WTC11 (cell line): Measurements from ENCODE around the gene STX12.

Source experiments
- ATF6 ChIP-seq: sonication (generic); formaldehyde crosslinking; IDR thresholded peaks from 2 replicates; pipeline ENCODE4 v1.8.1; 2023; ENCODE audit warnings: mild to moderate bottlenecking, missing genetic modification reagents
- CREB1 ChIP-seq: sonication (generic); formaldehyde crosslinking; IDR thresholded peaks from 2 replicates; pipeline ENCODE4 v1.8.0; 2023; ENCODE audit warnings: mild to moderate bottlenecking, missing genetic modification reagents
- CTCF ChIP-seq: fragments of 200-600 bp; IDR thresholded peaks from 2 replicates; pipeline ENCODE4 v1.8.0; 2022; ENCODE audit warnings: antibody characterized with exemption
- ETV6 ChIP-seq: sonication (generic); formaldehyde crosslinking; IDR thresholded peaks from 2 replicates; pipeline ENCODE4 v1.8.1; 2022; ENCODE audit warnings: mild to moderate bottlenecking, missing genetic modification reagents
- IRF2 ChIP-seq: sonication (generic); formaldehyde crosslinking; IDR thresholded peaks from 2 replicates; pipeline ENCODE4 v1.8.0; 2022; ENCODE audit warnings: low read depth, missing genetic modification reagents, borderline replicate concordance
- NR1H2 ChIP-seq: sonication (generic); formaldehyde crosslinking; IDR thresholded peaks from 2 replicates; pipeline ENCODE4 v1.9.0; 2021; ENCODE audit warnings: mild to moderate bottlenecking, moderate library complexity, missing genetic modification reagents
- NR2C2 ChIP-seq: sonication (generic); formaldehyde crosslinking; IDR thresholded peaks from 2 replicates; pipeline ENCODE4 v1.8.0; 2022; ENCODE audit warnings: mild to moderate bottlenecking, missing genetic modification reagents
- SOX15 ChIP-seq: fragments of 250-450 bp; sonication (Bioruptor Pico); IDR thresholded peaks from 2 replicates; pipeline ENCODE4 v1.9.0; 2021; ENCODE audit warnings: mild to moderate bottlenecking
- SP1 ChIP-seq: sonication (generic); formaldehyde crosslinking; conservative IDR thresholded peaks from 2 replicates; pipeline ENCODE4 v1.8.1; 2022; ENCODE audit warnings: missing genetic modification reagents
- TEAD1 ChIP-seq: sonication (generic); formaldehyde crosslinking; IDR thresholded peaks from 2 replicates; pipeline ENCODE4 v1.8.0; 2022; ENCODE audit warnings: mild to moderate bottlenecking, missing genetic modification reagents
- TP53 ChIP-seq: sonication (generic); formaldehyde crosslinking; IDR thresholded peaks from 2 replicates; pipeline ENCODE4 v1.8.1; 2023; ENCODE audit warnings: mild to moderate bottlenecking, missing genetic modification reagents
- ZMAT4 ChIP-seq: fragments of 250-450 bp; sonication (Bioruptor Pico); IDR thresholded peaks from 2 replicates; pipeline ENCODE4 v1.9.0; 2021; ENCODE audit warnings: mild to moderate bottlenecking
- ZNF121 ChIP-seq: sonication (generic); formaldehyde crosslinking; IDR thresholded peaks from 2 replicates; pipeline ENCODE4 v1.8.0; 2023; ENCODE audit warnings: missing genetic modification reagents
- ZNF416 ChIP-seq: fragments of 250-450 bp; sonication (Bioruptor Pico); IDR thresholded peaks from 2 replicates; pipeline ENCODE4 v1.9.0; 2021; ENCODE audit warnings: mild to moderate bottlenecking, inconsistent platforms

- no peak for TF ChIP-seq ATF6 (CRISPR knock-in tag)
- TF ChIP-seq CTCF, result no peak
- TF ChIP-seq ZNF416 (CRISPR knock-in tag), result no peak
- no peak for TF ChIP-seq CREB1
- TF ChIP-seq ETV6, result no peak
- TF ChIP-seq NR1H2 (CRISPR knock-in tag), result no peak
- TF ChIP-seq TEAD1, result no peak
- TF ChIP-seq SP1 (CRISPR knock-in tag), result no peak
- TF ChIP-seq ZNF121 (CRISPR knock-in tag), result no peak
- TF ChIP-seq IRF2 (CRISPR knock-in tag), result no peak
- no peak for TF ChIP-seq SOX15 (CRISPR knock-in tag)
- TF ChIP-seq NR2C2 (CRISPR knock-in tag), result no peak
- no peak for TF ChIP-seq ZMAT4
- TF ChIP-seq TP53 (CRISPR knock-in tag), result no peak
These were observed 917 bp downstream of the STX12 start for GRCh38 chr1:27773826-27774445.
